NCI-H526 (cell line): Measurements from ENCODE around the gene LCTL.

Source experiments
- DNase-seq, 2 experiments: peaks; one replicate each; lab custom pipeline; 2025; lab: John Stamatoyannopoulos, UW

The LCTL gene

DNA sequence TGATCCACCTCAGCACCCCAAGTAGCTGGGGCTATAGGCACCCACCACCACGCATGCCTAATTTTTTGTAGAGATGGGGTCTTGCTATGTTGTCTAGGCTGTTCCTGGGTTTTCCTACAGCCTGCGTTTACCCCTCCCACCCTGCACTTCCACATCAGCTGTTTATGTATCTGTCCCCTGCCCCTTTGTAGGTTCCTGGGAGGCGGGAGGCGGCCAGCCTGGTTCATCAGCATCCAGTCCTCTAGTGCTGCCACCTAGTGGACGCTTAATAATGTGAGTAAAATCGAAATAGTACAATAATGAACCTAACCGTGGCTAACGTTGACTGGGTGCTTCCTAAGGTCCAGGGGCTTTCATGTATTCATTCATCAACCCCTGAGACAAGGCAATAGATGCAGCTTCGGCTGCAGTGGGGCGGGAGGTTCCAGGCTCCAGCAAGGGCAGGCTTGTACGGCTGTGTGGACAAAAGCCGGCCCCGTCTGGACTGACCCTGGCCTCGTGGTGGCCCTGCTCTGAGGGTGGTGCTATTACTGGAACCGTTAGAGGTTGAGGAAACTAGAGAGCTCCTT is 1.2 kb upstream of the LCTL start:
- DNase-seq = peak; percentile 75 to 85

DNA sequence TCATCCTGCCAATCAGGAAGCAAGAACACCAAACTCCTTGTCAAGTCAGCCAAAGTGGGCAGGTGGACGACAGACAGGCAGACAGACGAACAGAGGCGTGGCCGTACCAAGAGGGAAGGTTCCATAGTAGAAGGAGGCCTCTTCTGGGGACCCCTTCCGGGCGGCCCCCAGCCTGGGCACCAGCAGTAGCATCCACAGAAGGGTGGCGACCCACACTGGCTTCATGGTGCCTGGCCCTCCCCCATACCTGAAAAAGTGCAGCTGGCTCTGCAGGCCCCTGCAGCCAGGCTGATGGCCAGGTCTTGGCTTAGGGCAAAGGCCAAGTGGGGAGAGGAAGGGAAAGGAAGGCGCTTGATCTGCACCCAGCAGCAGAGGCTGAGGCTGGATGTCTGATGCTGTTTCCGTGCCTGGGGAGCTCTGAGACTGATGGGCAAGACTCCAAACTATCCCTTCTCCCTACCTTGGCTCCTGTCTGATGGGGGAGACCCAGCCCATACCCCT is 607 bp downstream of the LCTL start:
- DNase-seq = no peak

- peak in 1 of 2 experiments; percentile 9 for DNase-seq
Measured at GRCh38 chr15:66564136-66565041, 1.4 kb downstream of the LCTL start.

- no peak for DNase-seq
Measured at GRCh38 chr15:66563566-66564110, 2.2 kb downstream of the LCTL start.

DNA sequence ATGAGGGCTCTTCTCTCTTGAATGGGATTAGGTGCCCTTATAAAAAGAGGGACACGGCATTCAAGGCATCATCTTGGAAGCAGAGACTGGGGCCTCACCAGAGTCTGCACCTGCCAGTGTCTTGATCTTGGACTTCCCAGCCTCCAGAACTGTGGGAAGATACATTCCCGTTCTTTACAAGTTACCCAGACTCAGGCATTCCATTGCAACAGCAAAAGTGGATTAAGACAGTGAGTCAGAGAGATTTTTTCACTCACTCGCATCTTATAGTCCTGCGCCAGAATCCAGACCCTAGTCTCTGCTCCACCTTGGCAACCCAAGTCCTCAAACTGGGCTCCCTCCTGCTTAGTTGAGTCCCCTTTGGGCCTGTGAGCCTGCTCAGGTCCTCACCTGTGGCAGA is 2.7 kb downstream of the LCTL start:
- no peak for DNase-seq

DNA sequence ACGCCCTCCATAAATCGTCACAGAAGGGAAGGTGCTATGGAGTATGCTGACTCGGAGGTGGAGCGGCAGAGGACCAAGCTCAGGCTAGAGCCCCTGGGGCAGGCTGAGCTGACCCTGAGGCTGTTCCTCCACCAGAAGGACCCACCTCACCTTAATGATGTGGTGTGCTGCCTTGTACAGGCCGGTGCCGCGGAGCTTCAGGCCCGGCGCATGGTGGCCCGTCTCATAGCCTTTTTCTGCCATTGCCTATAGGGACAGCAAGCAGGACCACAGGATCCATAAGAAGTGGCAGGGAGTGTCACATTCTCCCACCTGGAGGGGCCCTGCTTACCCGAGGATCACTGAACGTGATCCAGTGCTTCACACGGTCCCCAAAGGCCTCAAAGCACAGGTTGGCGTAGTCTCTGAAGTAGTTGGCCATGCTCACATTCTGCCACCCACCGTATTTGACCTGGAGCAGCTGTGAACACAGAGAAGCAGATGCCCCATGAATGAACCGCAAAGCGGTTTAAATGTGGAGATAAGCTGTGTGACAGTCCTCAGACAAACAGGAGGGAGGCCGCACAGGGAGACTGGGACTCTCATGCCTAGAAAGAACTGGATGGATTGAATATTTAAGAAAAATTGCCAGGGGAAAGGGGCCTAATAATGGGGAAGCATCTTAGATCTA is 4.8 kb downstream of the LCTL start:
- DNase-seq = no peak

DNA sequence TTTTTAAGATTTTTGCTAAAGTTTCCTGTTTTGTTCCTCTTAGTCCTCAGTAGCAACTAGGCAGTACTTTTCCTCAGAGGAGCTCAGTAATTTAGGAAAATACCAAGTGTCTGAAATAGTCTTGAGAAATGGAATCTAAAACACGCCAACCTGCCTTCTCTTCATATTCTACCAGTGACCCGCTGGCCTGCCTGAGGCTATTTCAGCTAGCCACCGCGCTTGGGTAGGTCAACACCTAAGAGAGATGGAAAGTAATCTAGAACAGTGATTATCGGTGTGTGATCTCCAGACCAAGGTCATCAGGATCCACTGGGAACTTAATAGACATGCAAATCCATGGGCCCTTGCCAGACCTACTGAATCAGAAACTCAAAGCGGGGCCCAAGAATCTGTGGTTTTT is 7.5 kb downstream of the LCTL start:
- DNase-seq = no peak

GRCh38 chr15:66555685-66556084 is 10.1 kb downstream of the LCTL start:
- DNase-seq = no peak

GRCh38 chr15:66545255-66545654 is 20.5 kb downstream of the LCTL start:
- no peak for DNase-seq

GRCh38 chr15:66542896-66543295 is 22.9 kb downstream of the LCTL start:
- DNase-seq = no peak

- no peak for DNase-seq
Measured at GRCh38 chr15:66535056-66535455, 30.7 kb downstream of the LCTL start.

DNA sequence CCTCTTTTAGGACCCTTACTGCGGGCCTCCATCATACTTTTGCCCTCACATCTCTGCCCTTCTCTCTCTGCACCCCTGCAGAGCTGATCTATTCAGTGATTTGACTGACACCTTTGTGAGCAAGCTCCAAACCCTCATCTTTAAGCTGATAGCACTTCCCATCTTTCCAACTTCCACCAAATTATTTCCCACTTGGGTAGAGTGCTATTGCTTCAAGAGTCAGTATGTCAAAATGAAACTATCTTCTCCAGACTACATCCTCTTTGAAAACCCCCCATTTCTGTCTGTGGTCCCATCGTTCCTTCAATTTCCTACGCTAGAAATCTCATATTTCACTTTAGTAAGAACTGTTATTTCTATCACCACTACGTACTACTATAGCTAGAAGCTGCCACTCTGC is 41.0 kb downstream of the LCTL start:
- DNase-seq = no peak

DNA sequence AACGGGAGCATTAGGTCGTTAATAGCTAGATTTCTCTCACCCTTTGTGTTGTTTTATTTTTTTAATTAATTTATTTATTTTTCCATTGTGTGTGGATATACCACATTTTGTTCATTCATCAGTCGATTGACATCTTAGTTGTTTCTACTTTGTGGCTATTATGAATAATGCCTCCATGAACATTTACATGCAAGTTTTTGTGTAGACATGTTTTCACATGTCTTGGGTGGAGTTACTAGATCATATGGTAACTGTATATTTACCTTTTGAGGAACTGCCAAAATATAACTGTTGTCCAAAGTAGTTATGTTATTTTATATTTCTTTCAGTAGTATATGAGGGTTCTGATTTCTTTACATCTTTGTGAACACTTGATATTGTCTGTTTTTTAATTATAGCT is 41.9 kb downstream of the LCTL start:
- DNase-seq = no peak

DNA sequence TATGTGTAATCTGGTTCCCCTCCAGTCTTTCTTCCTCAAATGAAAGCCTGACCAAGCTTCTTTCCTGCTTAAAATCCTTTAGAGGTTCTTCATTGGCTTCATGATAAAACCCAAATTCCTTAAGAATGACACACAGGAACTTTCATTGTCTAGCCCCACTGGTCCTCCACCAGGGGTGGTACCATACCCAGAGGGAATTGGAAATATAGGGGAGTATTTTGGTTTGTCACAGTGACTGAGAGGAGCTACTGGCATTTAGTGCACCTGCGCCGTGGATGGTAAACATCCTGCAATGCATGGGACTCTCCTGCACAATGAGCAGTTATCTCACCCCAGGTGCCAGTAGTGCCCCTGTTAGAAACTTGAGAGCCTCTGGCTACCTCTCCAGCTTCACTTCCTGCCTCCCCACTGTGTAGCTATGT is 49.9 kb downstream of the LCTL start:
- no peak for DNase-seq

GRCh38 chr15:66514586-66514985 is 51.2 kb downstream of the LCTL start:
- no peak for DNase-seq

DNA sequence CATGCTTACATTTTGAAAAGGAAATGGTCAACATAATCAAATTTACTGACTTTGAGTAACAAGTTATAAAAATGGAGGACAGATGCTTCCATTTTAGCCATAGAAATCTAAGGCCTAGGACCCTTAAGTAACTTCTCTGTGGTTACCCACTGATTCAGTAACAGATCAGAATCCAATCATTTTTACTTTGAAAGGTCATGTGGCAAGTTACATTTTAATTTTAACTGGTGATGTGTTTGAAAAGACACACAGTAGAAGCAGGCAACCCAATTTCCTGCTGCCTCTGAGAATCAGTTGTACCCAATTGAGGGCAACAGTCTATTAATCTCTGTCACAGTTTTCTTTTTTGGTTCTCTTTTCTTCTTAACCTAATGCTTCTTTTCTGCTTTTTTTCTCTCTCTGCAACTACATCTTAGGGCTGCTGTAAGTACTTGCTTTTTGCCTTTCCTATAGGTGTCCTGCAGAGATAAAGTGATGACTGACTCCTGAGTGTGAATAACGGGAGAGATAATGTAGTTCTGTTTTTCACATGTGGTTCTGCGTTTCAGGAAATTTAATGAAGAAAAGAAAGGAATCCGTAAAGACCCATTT is 57.4 kb downstream of the LCTL start:
- no peak for DNase-seq

DNA sequence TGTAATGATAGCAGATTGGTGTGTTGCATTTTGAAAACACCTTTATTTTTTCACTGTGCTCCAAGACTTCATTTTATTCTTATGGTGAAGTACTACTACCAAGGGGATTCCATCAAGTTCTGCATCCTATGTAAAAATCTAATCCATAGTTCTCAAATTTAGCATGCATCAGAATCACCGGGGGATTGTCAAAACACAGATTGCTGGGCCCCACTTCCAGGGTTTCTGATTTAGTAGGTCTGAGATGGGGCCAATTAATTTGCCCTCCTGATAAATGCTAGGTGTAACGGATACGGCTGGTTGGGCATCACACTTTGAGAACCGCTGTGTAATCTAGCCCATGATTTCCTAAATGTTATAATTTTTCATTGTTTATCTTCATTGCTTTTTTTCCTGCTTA is 60.0 kb downstream of the LCTL start:
- DNase-seq = no peak

DNA sequence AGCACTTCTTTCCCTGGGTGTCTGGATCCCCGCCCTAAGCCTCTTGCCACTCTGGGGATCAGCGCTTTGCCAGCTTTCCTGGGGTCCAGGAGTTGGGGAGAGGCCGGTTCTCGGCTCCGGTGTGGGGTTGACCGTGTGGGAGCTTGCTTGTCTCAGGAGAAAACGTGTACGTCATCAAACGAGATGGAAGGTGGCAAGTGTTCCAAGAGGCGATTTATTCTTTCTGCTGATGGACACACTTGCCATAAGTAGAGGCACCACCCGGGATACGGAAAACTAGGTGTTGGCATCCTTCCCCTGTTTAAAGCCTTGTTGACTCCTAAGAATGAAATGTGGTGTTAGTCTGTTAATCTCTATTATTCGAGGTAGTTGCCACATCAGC is 60.4 kb downstream of the LCTL start:
- peak in 1 of 2 experiments; percentile 67 for DNase-seq

- DNase-seq = peak; percentile 77 to 79
Measured at GRCh38 chr15:66504563-66505429, 61.0 kb downstream of the LCTL start, which contains the start of the genes RPL4 and ZWILCH. TSS of gene RPL4 (minus strand) at chr15:66504855. CDS start at chr15:66504790, 65 bp downstream. TSS of gene ZWILCH (plus strand) at chr15:66505326. CDS start at chr15:66505339, 13 bp downstream.

DNA sequence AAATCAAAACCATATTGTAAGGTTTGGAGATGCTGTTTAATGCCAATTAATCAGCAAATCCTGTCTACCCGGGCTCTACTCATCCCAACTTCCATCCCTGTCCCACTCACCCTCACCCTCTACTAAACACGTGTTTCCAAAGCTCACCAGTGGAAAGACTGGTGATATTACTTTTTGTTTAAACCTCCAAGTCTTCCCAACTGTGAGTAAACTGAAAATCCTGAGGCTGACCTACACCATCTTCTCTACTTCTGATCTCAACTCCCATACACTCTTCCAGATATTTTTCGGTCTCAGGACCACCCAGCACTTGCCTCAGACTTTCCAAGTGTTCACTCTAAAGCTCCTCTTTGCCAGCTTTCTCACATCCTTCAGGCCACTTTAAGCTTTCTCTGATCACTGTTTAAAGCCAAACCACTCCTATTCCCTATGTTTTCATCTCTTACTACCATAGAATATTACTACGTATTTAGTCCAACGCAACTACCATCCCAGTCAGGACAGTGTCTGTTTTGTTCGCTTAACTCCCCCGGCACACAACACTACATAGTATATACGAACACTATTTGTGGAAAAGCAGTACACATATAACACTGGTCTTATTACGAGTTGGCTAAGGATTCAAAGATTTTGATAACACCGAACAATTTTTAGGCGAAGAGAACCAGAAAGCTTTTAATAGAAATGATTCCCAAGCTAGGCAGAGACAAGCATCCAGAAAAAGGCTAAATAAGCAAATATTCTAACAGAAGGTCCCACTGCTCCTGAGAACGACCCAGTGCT is 61.8 kb downstream of the LCTL start:
- DNase-seq = no peak
